ENCODE measurements around the gene TINAGL1. TPM values are rescaled to one million over a fixed set of nuclear protein-coding genes. Genes with fewer than 3 reads are reported as not detected.

Gene TINAGL1
- total RNA-seq, 1 donor from 2014 or later = not detected

- CTCF ChIA-PET = no interaction called here
- no peak for TF ChIP-seq CTCF (IDR thresholded peaks at IDR 0.05)
- no peaks in the 10 kb centered on the region for H3K36me3 Mint-ChIP-seq (ENCODE audit: low read depth)
- no peaks in the 10 kb centered on the region for H3K9me3 Mint-ChIP-seq
- ATAC-seq (ENCODE audit: low read depth) (no peak), DNase-seq (no peak)
- POLR2A ChIA-PET = no interaction called here
- intact Hi-C loops (cut with micrococcal nuclease) = no loop called here
- H3K27ac Mint-ChIP-seq = no peak overlapping the region
- peaks cover 12% of the 10 kb centered on the region for H3K27me3 Mint-ChIP-seq
- H3K4me3 Mint-ChIP-seq = no peak overlapping the region
- H3K4me1 Mint-ChIP-seq = no peaks in the 10 kb centered on the region
Observed at GRCh38 chr1:31580891-31581603, 4.7 kb downstream of the TINAGL1 start.

- Mint-ChIP-seq H3K9me3 (no peaks in the 10 kb centered on the region), H3K27ac (no peak overlapping the region), H3K27me3 (peaks cover 6% of the 10 kb centered on the region), H3K4me1 (no peaks in the 10 kb centered on the region), H3K36me3 (ENCODE audit: low read depth) (no peaks in the 10 kb centered on the region), H3K4me3 (no peak overlapping the region)
- no peak for ATAC-seq (ENCODE audit: low read depth)
- intact Hi-C loops (cut with micrococcal nuclease) = no loop called here
- ChIA-PET POLR2A (no interaction called here), CTCF (no interaction called here)
- DNase-seq = no peak
- TF ChIP-seq CTCF (IDR thresholded peaks at IDR 0.05) = no peak
Observed at GRCh38 chr1:31581821-31582810, 5.8 kb downstream of the TINAGL1 start.

GRCh38 chr1:31583082-31583994, 7.0 kb downstream of the TINAGL1 start:
- H3K4me3 Mint-ChIP-seq = no peak overlapping the region
- DNase-seq (no peak), ATAC-seq (ENCODE audit: low read depth) (no peak)
- ChIA-PET CTCF (no interaction called here), POLR2A (no interaction called here)
- no peak overlapping the region for H3K27ac Mint-ChIP-seq
- peaks cover 9% of the 10 kb centered on the region for H3K27me3 Mint-ChIP-seq
- H3K4me1 Mint-ChIP-seq = peaks cover 7% of the 10 kb centered on the region
- no peaks in the 10 kb centered on the region for H3K36me3 Mint-ChIP-seq (ENCODE audit: low read depth)
- no peak for TF ChIP-seq CTCF (IDR thresholded peaks at IDR 0.05)
- no peaks in the 10 kb centered on the region for H3K9me3 Mint-ChIP-seq
- intact Hi-C loops (cut with micrococcal nuclease) = no loop called here

- POLR2A ChIA-PET = no interaction called here
- Mint-ChIP-seq H3K9me3 (no peaks in the 10 kb centered on the region), H3K4me3 (no peak overlapping the region), H3K27me3 (peaks cover 11% of the 10 kb centered on the region), H3K27ac (no peak overlapping the region), H3K36me3 (ENCODE audit: low read depth) (no peaks in the 10 kb centered on the region), H3K4me1 (peaks cover 9% of the 10 kb centered on the region)
- ATAC-seq (ENCODE audit: low read depth) (no peak), DNase-seq (peak; percentile 4)
- CTCF ChIA-PET = no interaction called here
- intact Hi-C loops (cut with micrococcal nuclease) = no loop called here
- no peak for TF ChIP-seq CTCF (IDR thresholded peaks at IDR 0.05)
Observed at GRCh38 chr1:31583995-31584868, 7.9 kb downstream of the TINAGL1 start.

Data from activated B cell treated with CpG ODN at 0.5 μM for 24 hours (primary cell).